GM18870 (cell line): ENCODE results near the gene CD46.

Experiments
- ATAC-seq: cut with Tn5 transposase; IDR thresholded peaks from one replicate; pipeline ENCODE4 v1.9.1; 2021; ENCODE audit warnings: moderate library complexity; ENCODE audit not compliant: unreplicated experiment

The CD46 gene

DNA sequence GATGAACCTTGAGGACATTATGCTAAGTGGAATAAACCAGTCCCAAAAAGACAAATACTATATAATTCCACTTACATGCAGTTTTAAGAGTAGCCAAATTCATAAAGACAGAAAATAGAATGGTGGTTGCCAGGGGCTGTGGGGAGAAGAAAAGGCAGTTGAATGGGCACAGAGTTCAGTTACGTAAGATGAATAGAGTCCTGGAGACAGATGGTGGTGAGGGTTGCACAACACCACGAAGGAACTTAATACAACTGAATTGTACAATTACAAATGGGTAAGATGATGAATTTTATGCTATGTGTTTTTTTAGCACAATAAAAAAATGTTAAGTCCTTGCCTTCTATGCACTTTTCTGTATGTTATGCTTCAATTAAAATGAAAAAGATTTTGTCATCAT, 92.5 kb downstream of the CD46 start:
- no peak for ATAC-seq
